HepG2 (cell line): Measurements from ENCODE around the gene ANKRD39. TPM values are rescaled to one million over a fixed set of nuclear protein-coding genes. Genes with fewer than 3 reads are reported as not detected.

ENCODE experiments used
- ARNT ChIP-seq: fragments of 450-650 bp; IDR thresholded peaks from 2 replicates; pipeline ENCODE4 v1.6.1; 2017
- CCDC6 ChIP-seq: sonication (generic); formaldehyde crosslinking; IDR thresholded peaks from 2 replicates; pipeline ENCODE4 v1.8.1; 2022; ENCODE audit warnings: mild to moderate bottlenecking, missing genetic modification reagents, moderate library complexity
- CEBPB ChIP-seq: IDR thresholded peaks from 2 replicates; pipeline ENCODE4 v1.6.1; 2011; ENCODE audit warnings: low read depth, low read length, improper control_type of control experiment, borderline replicate concordance
- CREB1 ChIP-seq, 2 experiments: fragments of 450-650 bp in 1 of 2; IDR thresholded peaks; 2 replicates each; pipeline ENCODE4 v1.6.1; 2016 to 2017; ENCODE audit warnings: control low read depth in 1 of 2, mild to moderate bottlenecking in 1 of 2, missing compliant biosample characterization in 1 of 2, missing genetic modification characterization in 1 of 2
- DMAP1 ChIP-seq: IDR thresholded peaks from 2 replicates; pipeline ENCODE4 v1.6.1; 2016
- FIP1L1 ChIP-seq: fragments of 200-400 bp; formaldehyde crosslinking; IDR thresholded peaks from 2 replicates; pipeline ENCODE4 v1.6.1; 2018; ENCODE audit warnings: low read depth, mild to moderate bottlenecking, low read length, moderate library complexity, borderline replicate concordance; ENCODE audit not compliant: insufficient read depth
- GTF3A ChIP-seq: sonication (generic); formaldehyde crosslinking; conservative IDR thresholded peaks from 2 replicates; pipeline ENCODE4 v1.4.0; 2020; ENCODE audit warnings: mild to moderate bottlenecking, missing genetic modification reagents
- HNRNPL ChIP-seq: fragments of 200-400 bp; formaldehyde crosslinking; IDR thresholded peaks from 2 replicates; pipeline ENCODE4 v1.6.1; 2017; ENCODE audit warnings: mild to moderate bottlenecking, low read depth, low read length
- HOXA3 ChIP-seq: sonication (generic); formaldehyde crosslinking; IDR thresholded peaks from 2 replicates; pipeline ENCODE4 v1.5.0; 2020; ENCODE audit warnings: missing genetic modification reagents
- IKZF4 ChIP-seq: sonication (generic); formaldehyde crosslinking; IDR thresholded peaks from 2 replicates; pipeline ENCODE4 v1.5.1; 2020; ENCODE audit warnings: borderline replicate concordance, mild to moderate bottlenecking, low read depth, missing genetic modification reagents; ENCODE audit errors: not compliant biosample characterization
- POLR2AphosphoS2 ChIP-seq: IDR thresholded peaks from 2 replicates; pipeline ENCODE4 v1.6.1; 2011; ENCODE audit warnings: low read depth, low read length, improper control_type of control experiment
- TGIF2 ChIP-seq: IDR thresholded peaks from 2 replicates; pipeline ENCODE4 v1.6.1; 2016; ENCODE audit warnings: control low read depth, missing compliant biosample characterization
- WIZ ChIP-seq: sonication (generic); formaldehyde crosslinking; IDR thresholded peaks from 2 replicates; pipeline ENCODE4 v1.5.1; 2020; ENCODE audit warnings: mild to moderate bottlenecking, missing genetic modification reagents
- ZNF282 ChIP-seq: fragments of 450-650 bp; IDR thresholded peaks from 2 replicates; pipeline ENCODE4 v1.6.1; 2018; ENCODE audit not compliant: partially characterized antibody
- ZNF362 ChIP-seq: sonication (generic); formaldehyde crosslinking; IDR thresholded peaks from 2 replicates; pipeline ENCODE4 v1.4.0; 2020; ENCODE audit warnings: missing genetic modification reagents, mild to moderate bottlenecking, borderline replicate concordance
- ZNF44 ChIP-seq: sonication (generic); formaldehyde crosslinking; IDR thresholded peaks from 2 replicates; pipeline ENCODE4 v1.5.1; 2020; ENCODE audit warnings: mild to moderate bottlenecking, missing genetic modification reagents
- ZNF546 ChIP-seq: sonication (generic); formaldehyde crosslinking; conservative IDR thresholded peaks from 2 replicates; pipeline ENCODE4 v1.8.1; 2023; ENCODE audit warnings: mild to moderate bottlenecking, missing genetic modification reagents
- ZSCAN22 ChIP-seq: sonication (generic); formaldehyde crosslinking; IDR thresholded peaks from 2 replicates; pipeline ENCODE4 v1.4.0; 2020; ENCODE audit warnings: mild to moderate bottlenecking, missing genetic modification reagents
- polyA plus RNA-seq, 8 experiments: library from polyadenylated mRNA; depleted of rRNA in 3 of 8; stranded (reverse) in 7 of 8; unstranded in 1 of 8; fragments of >200 nt; fragmentation: Illumina TruSeq in 4 of 8; extraction: Trizol in 4 of 8; gene quantifications; 2 replicates each; pipeline versions ENCODE4 v1.2.1 to v1.2.3, GENCODE V29; 2011 to 2016; ENCODE audit warnings: low read depth in 4 of 8, missing spikeins in 1 of 8, mixed read lengths in 1 of 8; ENCODE audit not compliant: insufficient read depth in 1 of 8
- total RNA-seq, 5 experiments: library from RNA; depleted of rRNA; stranded (reverse); fragments of >200 nt; fragmentation: Illumina TruSeq; extraction: Trizol; gene quantifications; 2 replicates each; pipeline ENCODE4 v1.2.3, GENCODE V29; 2016; ENCODE audit warnings: low read depth in 1 of 5
- TF ChIP-seq, protein P1 (sequence below): sonication (generic); formaldehyde crosslinking; IDR thresholded peaks from 2 replicates; pipeline ENCODE4 v1.4.0; 2020; ENCODE audit warnings: mild to moderate bottlenecking, missing genetic modification reagents
- TF ChIP-seq, protein P2 (sequence below): sonication (generic); formaldehyde crosslinking; IDR thresholded peaks from 2 replicates; pipeline ENCODE4 v1.8.1; 2023; ENCODE audit warnings: mild to moderate bottlenecking, missing genetic modification reagents, borderline replicate concordance
- TF ChIP-seq, protein P3 (sequence below): sonication (generic); formaldehyde crosslinking; IDR thresholded peaks from 2 replicates; pipeline ENCODE4 v1.4.0; 2020; ENCODE audit warnings: missing genetic modification reagents, borderline replicate concordance

ANKRD39 gene
- total and polyA plus RNA-seq, 2 of the 13 experiments (the other 11 are each of a cell fraction or from before 2014, with no cell fraction given), result 23.2 to 24.8 TPM

- peak; percentile 83; the same call in 1 of the 2 replicates for TF ChIP-seq ZNF362 (CRISPR knock-in tag)
- no peak for TF ChIP-seq ZSCAN22
- TF ChIP-seq IKZF4 (CRISPR knock-in tag), result peak; percentile 48
- TF ChIP-seq POLR2AphosphoS2, result no peak
- TF ChIP-seq HOXA3 (CRISPR knock-in tag), result peak; percentile 76
- TF ChIP-seq ZNF44 (CRISPR knock-in tag), result no peak; the same call in 1 of the 2 replicates
- no peak for TF ChIP-seq ARNT
- TF ChIP-seq CEBPB, result no peak
- TF ChIP-seq, protein P1, sequence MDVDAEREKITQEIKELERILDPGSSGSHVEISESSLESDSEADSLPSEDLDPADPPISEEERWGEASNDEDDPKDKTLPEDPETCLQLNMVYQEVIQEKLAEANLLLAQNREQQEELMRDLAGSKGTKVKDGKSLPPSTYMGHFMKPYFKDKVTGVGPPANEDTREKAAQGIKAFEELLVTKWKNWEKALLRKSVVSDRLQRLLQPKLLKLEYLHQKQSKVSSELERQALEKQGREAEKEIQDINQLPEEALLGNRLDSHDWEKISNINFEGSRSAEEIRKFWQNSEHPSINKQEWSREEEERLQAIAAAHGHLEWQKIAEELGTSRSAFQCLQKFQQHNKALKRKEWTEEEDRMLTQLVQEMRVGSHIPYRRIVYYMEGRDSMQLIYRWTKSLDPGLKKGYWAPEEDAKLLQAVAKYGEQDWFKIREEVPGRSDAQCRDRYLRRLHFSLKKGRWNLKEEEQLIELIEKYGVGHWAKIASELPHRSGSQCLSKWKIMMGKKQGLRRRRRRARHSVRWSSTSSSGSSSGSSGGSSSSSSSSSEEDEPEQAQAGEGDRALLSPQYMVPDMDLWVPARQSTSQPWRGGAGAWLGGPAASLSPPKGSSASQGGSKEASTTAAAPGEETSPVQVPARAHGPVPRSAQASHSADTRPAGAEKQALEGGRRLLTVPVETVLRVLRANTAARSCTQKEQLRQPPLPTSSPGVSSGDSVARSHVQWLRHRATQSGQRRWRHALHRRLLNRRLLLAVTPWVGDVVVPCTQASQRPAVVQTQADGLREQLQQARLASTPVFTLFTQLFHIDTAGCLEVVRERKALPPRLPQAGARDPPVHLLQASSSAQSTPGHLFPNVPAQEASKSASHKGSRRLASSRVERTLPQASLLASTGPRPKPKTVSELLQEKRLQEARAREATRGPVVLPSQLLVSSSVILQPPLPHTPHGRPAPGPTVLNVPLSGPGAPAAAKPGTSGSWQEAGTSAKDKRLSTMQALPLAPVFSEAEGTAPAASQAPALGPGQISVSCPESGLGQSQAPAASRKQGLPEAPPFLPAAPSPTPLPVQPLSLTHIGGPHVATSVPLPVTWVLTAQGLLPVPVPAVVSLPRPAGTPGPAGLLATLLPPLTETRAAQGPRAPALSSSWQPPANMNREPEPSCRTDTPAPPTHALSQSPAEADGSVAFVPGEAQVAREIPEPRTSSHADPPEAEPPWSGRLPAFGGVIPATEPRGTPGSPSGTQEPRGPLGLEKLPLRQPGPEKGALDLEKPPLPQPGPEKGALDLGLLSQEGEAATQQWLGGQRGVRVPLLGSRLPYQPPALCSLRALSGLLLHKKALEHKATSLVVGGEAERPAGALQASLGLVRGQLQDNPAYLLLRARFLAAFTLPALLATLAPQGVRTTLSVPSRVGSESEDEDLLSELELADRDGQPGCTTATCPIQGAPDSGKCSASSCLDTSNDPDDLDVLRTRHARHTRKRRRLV (CRISPR knock-in tag), result no peak
- TF ChIP-seq, protein P2, sequence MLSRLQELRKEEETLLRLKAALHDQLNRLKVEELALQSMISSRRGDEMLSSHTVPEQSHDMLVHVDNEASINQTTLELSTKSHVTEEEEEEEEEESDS (CRISPR knock-in tag), result no peak
- no peak for TF ChIP-seq ZNF282
- no peak for TF ChIP-seq TGIF2 (CRISPR knock-in tag)
- no peak for TF ChIP-seq FIP1L1
- TF ChIP-seq ZNF546, result peak; percentile 42; the same call in 1 of the 2 replicates
- TF ChIP-seq, protein P3, sequence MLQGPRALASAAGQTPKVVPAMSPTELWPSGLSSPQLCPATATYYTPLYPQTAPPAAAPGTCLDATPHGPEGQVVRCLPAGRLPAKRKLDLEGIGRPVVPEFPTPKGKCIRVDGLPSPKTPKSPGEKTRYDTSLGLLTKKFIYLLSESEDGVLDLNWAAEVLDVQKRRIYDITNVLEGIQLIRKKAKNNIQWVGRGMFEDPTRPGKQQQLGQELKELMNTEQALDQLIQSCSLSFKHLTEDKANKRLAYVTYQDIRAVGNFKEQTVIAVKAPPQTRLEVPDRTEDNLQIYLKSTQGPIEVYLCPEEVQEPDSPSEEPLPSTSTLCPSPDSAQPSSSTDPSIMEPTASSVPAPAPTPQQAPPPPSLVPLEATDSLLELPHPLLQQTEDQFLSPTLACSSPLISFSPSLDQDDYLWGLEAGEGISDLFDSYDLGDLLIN (CRISPR knock-in tag), result no peak; the same call in 1 of the 2 replicates
- TF ChIP-seq WIZ (CRISPR knock-in tag), result peak; percentile 89; the same call in 1 of the 2 replicates
- peak; percentile 85; the same call in 1 of the 2 replicates for TF ChIP-seq GTF3A (CRISPR knock-in tag)
- peak; percentile 9; the same call in 1 of the 2 replicates for TF ChIP-seq HNRNPL
- TF ChIP-seq CCDC6 (CRISPR knock-in tag), result peak; percentile 92
- TF ChIP-seq CREB1 (IDR thresholded peaks at IDR 0.05), result peak; percentile 84
- no peak for TF ChIP-seq CREB1 (CRISPR knock-in tag; IDR thresholded peaks at IDR 0.05)
- peak; percentile 70; the same call in 1 of the 2 replicates for TF ChIP-seq DMAP1
These were observed at the start of gene ANKRD39 (continued) for GRCh38 chr2:96857667-96858372.
